Fibroblast of mammary gland (primary cell): ENCODE data around the gene FXYD2.

Experiments
- DNase-seq: peaks from one replicate; pipeline ENCODE4 v3.0.0-alpha.2; 2010; ENCODE audit warnings: low read depth
- H3K4me3 ChIP-seq: 2 replicates; pipeline ENCODE4 v1.5.1; 2011; ENCODE audit warnings: low read depth, mild to moderate bottlenecking, low read length, moderate library complexity; ENCODE audit not compliant: control insufficient read depth
- TF ChIP-seq, protein P1 (sequence below): conservative IDR thresholded peaks from 2 replicates; pipeline ENCODE4 v1.5.1; 2011; ENCODE audit warnings: low read depth, low read length, inconsistent platforms; ENCODE audit not compliant: control insufficient read depth, insufficient read depth

The FXYD2 gene

DNA sequence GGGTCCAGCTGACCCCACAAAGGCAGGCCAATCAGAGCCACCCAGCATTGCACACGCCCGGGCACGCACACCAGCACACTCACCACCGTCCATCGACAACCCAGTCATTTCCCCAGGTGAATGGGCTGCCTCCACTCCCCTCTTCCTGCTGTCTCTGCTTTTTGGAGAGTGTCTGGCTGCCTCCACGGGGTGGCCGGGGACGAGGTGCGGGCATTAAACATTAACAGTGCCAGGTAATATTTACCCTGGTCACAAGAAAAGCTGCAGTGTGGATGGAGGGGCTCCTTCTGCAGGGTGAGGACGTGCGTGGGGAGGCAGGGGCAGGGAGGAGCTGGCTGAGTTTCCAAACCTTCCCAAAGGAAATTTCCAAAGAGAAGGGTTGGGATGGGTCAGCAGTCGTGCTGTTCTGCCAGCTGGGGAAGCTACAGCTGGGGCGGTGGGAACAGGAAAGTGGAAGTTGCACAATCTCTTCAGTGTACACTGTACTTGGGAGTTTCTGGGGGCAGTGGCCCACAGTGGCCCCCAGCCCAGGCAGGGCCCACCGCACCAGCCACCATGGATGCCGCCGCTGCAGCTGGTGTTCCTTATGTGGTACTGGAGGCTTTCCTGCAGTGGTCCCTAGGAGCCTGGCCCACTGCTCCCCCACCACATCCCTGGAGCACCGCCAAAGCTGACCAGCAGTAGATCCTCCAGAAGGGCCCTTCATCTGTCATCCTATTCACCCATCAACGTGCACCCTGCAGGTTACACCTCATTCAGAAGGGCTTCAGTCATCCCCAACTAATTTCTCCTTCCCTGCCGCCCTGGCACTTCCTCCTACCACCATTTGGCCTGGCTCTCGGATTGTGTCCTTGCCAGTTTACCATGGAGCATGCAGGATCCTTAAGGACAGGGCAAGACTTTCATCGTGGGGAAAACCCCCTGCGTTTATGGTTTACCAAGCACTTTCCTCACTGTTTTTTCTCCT, at the start of gene FXYD2:
FXYD2 (minus strand) TSS at position 174 of the 967 bp plus-strand sequence; CDS start at position 108, 66 bp downstream.
- no peak within 1 kb of the TSS for H3K4me3 ChIP-seq
- TF ChIP-seq, protein P1, sequence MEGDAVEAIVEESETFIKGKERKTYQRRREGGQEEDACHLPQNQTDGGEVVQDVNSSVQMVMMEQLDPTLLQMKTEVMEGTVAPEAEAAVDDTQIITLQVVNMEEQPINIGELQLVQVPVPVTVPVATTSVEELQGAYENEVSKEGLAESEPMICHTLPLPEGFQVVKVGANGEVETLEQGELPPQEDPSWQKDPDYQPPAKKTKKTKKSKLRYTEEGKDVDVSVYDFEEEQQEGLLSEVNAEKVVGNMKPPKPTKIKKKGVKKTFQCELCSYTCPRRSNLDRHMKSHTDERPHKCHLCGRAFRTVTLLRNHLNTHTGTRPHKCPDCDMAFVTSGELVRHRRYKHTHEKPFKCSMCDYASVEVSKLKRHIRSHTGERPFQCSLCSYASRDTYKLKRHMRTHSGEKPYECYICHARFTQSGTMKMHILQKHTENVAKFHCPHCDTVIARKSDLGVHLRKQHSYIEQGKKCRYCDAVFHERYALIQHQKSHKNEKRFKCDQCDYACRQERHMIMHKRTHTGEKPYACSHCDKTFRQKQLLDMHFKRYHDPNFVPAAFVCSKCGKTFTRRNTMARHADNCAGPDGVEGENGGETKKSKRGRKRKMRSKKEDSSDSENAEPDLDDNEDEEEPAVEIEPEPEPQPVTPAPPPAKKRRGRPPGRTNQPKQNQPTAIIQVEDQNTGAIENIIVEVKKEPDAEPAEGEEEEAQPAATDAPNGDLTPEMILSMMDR, result no peak
- peak; percentile 51 for DNase-seq

DNA sequence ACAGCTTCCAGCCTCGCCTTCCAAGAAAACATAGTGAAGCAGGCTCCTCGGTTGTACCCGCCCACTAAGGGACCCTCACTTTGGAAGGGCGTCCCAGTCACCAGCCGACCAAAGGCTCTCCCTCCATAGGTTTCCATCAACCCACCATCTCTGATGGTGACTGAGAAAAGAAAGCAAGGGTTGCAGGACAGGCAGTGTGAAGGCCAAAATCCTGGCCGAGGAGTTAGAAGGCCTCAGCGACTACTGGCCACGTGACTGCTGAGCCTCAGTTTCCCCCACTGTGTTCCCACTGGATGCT, 49.2 kb upstream of the FXYD2 start:
- no peak for DNase-seq
- H3K4me3 ChIP-seq, result no peak overlapping the region
- TF ChIP-seq, protein P1, result no peak

DNA sequence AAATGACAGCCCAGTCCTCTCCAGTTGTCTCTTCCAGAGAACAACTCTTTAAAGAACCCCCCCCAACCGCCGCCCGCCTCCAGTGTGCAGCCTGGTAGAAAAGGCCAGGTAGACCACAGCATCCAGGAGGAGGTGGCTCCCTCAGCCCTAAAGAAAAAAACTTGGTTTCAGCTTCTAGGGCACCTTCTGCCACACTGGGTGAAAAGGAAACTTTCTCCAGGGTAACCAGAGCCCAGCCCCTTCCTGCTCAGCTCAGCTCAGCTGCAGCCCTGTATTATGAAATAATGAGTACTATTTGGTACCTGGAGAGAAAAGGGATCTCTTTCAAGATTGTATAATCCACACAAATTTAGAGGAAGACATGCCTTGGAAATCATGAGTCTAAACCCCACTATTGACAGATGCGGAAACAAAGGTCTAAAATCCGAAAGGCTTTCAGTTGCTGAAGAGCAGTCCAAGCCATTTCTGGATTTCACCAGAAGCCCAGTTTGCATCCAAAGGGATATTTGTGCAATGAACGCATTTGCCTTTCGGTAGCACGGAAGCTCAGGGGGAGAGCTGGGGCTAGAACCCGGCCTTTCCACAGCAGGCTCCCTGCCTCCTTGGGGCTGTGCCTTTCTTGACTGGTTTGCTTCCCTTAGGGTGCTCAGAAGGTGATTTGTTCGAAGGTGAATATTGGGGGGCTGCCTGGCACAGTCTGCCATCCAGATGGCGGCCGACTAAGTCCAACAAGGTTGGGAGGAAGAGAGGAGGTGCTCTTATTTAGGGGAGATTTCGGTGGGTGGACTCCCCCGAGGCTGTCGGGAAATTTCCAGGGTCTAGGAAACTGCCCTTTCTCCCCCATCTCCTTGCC, 48.7 kb upstream of the FXYD2 start:
- TF ChIP-seq, protein P1, result no peak
- no peak overlapping the region for H3K4me3 ChIP-seq
- DNase-seq, result no peak

DNA sequence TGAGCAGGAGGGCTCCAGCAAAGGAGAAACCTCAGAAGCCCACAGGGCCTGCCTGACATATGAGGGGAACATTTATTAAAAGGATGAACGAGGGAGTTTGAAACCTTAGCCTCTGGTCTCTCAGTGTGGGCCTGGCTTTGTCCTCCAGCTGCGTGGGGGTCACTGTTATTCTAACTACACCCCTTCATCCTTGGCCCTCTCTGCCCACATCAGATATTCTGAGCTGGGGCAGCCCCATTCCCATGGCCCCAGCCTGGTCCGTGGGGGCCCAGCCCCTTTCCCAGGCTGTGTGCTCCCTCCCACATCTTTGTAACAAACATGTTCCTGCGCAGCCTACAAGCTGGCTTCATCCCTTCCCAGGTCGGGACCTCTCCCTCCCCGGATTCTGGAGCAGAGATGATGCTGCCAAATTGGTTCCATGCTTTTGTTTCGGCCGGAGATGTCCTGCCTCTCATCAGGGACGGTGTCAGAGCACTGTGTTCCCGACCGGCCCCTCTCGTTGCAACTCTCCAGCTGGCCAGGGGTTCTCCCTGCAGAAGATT, 47.9 kb upstream of the FXYD2 start:
- no peak for DNase-seq
- TF ChIP-seq, protein P1, result no peak
- no peak overlapping the region for H3K4me3 ChIP-seq

DNA sequence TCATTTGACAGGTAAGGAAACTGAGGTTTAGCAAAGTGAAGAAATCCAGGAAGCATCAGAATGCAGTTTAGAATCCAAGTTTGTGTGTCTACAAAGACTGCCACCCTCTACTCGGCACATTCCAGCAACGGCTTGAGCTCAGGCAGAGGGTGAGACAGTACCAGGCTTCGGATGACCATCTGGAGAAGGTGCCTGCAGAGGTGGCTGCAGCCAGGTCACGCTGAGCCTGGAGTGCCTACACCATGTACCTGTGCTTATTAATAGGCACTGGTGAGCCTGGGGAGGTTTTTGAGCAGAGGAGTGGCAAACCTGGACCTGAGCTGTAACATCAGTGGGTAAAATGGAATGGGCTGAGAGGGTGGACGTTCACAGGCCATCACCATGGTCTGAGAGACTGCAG, 47.2 kb upstream of the FXYD2 start:
- no peak for DNase-seq
- TF ChIP-seq, protein P1, result no peak
- H3K4me3 ChIP-seq, result no peak overlapping the region

DNA sequence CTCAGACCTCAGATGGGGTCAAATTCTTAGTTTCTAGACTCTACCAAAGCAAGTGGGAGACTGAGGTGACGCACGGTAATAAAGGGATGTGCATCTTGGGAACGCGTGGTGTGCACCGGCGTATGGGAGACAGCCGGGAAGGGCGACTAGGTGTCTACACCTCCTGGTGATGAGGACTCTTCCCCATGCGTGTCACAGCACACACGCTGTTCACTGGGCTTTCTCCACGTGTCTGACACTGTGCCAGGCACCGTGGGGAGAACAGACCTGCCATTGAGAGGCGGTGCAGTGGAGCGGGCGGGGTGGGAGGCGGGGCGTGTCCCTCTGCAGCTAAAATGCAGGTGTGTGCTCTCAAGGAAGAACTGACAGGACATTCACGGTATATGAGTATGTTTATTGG, 46.6 kb upstream of the FXYD2 start:
- H3K4me3 ChIP-seq, result no peak overlapping the region
- TF ChIP-seq, protein P1, result no peak

More for the DNA sequence above, 46.6 kb upstream of the FXYD2 start:
- no peak for DNase-seq
